ENCODE data around the gene SPNS3. TPM values are rescaled to one million over a fixed set of nuclear protein-coding genes. Genes with fewer than 3 reads are reported as not detected.

Gene SPNS3
- total RNA-seq, 3 donors from 2014 or later (not counting 1 experiment from before 2014, with no cell fraction given), result 1.2 to 2.1 (median 1.9) TPM

DNA sequence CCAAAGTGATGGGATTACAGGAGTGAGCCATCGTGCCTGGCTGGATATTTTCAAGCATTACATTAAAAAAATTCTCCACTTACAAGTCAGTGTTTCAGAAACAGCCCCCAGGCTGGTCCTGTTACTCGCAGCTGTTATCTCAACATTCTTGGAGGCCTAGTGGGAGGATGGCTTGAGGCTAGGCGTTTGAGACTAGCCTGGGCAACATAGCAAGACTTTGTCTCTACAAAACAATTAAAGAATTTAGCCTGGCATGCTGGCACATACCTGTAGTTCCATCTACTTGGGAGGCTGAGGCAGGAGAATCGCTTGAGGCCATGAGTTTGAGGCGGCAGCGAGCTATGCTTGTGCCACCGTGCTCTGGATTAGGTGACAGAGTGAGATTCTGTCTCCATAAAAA, 26.5 kb upstream of the SPNS3 start:
- no peaks in the 10 kb centered on the region for H3K9me3 Mint-ChIP-seq
- Histone ChIP-seq H3K36me3 (ENCODE audit: control insufficient read depth, insufficient read depth, low read length) (no peaks in the 10 kb centered on the region), H3K27me3 (ENCODE audit: control insufficient read depth, insufficient read depth, low read length) (no peaks in the 10 kb centered on the region), H3K9me3 (ENCODE audit: control insufficient read depth, insufficient read depth, low read length) (no peaks in the 10 kb centered on the region), H3K27ac (ENCODE audit: low read length) (no peak overlapping the region), H3K4me1 (ENCODE audit: control insufficient read depth, insufficient read depth, low read length) (peaks cover 11% of the 10 kb centered on the region), H3K4me3 (ENCODE audit: low read length) (no peak overlapping the region)
- peaks cover 0 to 5% of the 10 kb centered on the region in 2 donors for H3K4me1 Mint-ChIP-seq
- intact Hi-C loops (cut with micrococcal nuclease), result no loop called here
- DNase-seq (no peak), ATAC-seq (no peak)
- 93% methylated on average over 7 of the region's 7 CpGs for WGBS (ENCODE audit: insufficient coverage)
- no peaks in the 10 kb centered on the region for H3K27me3 Mint-ChIP-seq (ENCODE audit: low read depth in 2 of 2)
- TF ChIP-seq, protein P1, sequence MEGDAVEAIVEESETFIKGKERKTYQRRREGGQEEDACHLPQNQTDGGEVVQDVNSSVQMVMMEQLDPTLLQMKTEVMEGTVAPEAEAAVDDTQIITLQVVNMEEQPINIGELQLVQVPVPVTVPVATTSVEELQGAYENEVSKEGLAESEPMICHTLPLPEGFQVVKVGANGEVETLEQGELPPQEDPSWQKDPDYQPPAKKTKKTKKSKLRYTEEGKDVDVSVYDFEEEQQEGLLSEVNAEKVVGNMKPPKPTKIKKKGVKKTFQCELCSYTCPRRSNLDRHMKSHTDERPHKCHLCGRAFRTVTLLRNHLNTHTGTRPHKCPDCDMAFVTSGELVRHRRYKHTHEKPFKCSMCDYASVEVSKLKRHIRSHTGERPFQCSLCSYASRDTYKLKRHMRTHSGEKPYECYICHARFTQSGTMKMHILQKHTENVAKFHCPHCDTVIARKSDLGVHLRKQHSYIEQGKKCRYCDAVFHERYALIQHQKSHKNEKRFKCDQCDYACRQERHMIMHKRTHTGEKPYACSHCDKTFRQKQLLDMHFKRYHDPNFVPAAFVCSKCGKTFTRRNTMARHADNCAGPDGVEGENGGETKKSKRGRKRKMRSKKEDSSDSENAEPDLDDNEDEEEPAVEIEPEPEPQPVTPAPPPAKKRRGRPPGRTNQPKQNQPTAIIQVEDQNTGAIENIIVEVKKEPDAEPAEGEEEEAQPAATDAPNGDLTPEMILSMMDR (IDR thresholded peaks at IDR 0.05), result no peak
- H3K4me3 Mint-ChIP-seq, result no peak overlapping the region
- no peak overlapping the region for H3K27ac Mint-ChIP-seq
- H3K36me3 Mint-ChIP-seq, result no peaks in the 10 kb centered on the region

DNA sequence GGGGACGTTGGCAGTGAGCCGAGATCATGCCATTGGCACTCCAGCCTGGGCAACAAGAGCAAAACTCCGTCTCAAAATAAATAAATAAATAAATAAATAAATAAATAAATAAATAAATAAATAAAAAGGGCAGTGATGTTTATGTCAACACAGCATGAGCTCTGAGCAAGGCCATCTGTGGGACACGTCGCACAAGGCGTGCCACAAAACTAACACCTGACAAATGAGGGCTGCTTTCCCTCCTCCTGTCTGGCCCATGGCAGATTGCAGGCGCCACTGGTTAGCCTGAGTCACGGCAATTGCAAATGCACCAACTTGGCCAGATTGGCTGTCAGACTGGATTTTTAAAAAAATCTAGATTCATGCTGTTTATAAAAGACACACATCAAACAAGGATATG, 25.9 kb upstream of the SPNS3 start:
- intact Hi-C loops (cut with micrococcal nuclease), result no loop called here
- Mint-ChIP-seq H3K27ac (no peak overlapping the region), H3K9me3 (no peaks in the 10 kb centered on the region), H3K36me3 (no peaks in the 10 kb centered on the region), H3K4me3 (no peak overlapping the region), H3K27me3 (ENCODE audit: low read depth in 2 of 2) (peaks cover 0 to 1% of the 10 kb centered on the region in 2 donors), H3K4me1 (peaks cover under 1 to 7% of the 10 kb centered on the region in 2 donors)
- Histone ChIP-seq H3K36me3 (ENCODE audit: control insufficient read depth, insufficient read depth, low read length) (no peaks in the 10 kb centered on the region), H3K4me1 (ENCODE audit: control insufficient read depth, insufficient read depth, low read length) (peaks cover 8% of the 10 kb centered on the region), H3K4me3 (ENCODE audit: low read length) (no peak overlapping the region), H3K27me3 (ENCODE audit: control insufficient read depth, insufficient read depth, low read length) (no peaks in the 10 kb centered on the region), H3K27ac (ENCODE audit: low read length) (no peak overlapping the region), H3K9me3 (ENCODE audit: control insufficient read depth, insufficient read depth, low read length) (no peaks in the 10 kb centered on the region)
- ATAC-seq (no peak), DNase-seq (no peak)
- WGBS (ENCODE audit: insufficient coverage), result 91% methylated on average over 6 of the region's 8 CpGs
- TF ChIP-seq, protein P1 (IDR thresholded peaks at IDR 0.05), result no peak

GRCh38 chr17:4409659-4410058, 24.1 kb upstream of the SPNS3 start:
- H3K4me1 Mint-ChIP-seq, result peaks cover 4 to 7% of the 10 kb centered on the region in 2 donors
- intact Hi-C loops (cut with micrococcal nuclease), result no loop called here

GRCh38 chr17:4411201-4411600, 22.5 kb upstream of the SPNS3 start:
- H3K27me3 Mint-ChIP-seq (ENCODE audit: low read depth in 2 of 2), result peaks cover 0 to 5% of the 10 kb centered on the region in 2 donors
- no peak overlapping the region for H3K4me3 Mint-ChIP-seq
- no peaks in the 10 kb centered on the region for H3K27me3 ChIP-seq (ENCODE audit: control insufficient read depth, insufficient read depth, low read length)
- WGBS (ENCODE audit: insufficient coverage), result 44% methylated on average over 2 of the region's 3 CpGs
- no peak overlapping the region for H3K4me3 ChIP-seq (ENCODE audit: low read length)
- H3K27ac Mint-ChIP-seq, result no peak overlapping the region
- DNase-seq (no peak), ATAC-seq (no peak)
- no peak overlapping the region for H3K27ac ChIP-seq (ENCODE audit: low read length)
- no peaks in the 10 kb centered on the region for H3K36me3 Mint-ChIP-seq
- peaks cover 8% of the 10 kb centered on the region for H3K4me1 ChIP-seq (ENCODE audit: control insufficient read depth, insufficient read depth, low read length)
- no peaks in the 10 kb centered on the region for H3K9me3 ChIP-seq (ENCODE audit: control insufficient read depth, insufficient read depth, low read length)
- TF ChIP-seq, protein P1 (IDR thresholded peaks at IDR 0.05), result no peak
- no peaks in the 10 kb centered on the region for H3K9me3 Mint-ChIP-seq
- intact Hi-C loops (cut with micrococcal nuclease), result no loop called here
- no peaks in the 10 kb centered on the region for H3K36me3 ChIP-seq (ENCODE audit: control insufficient read depth, insufficient read depth, low read length)
- H3K4me1 Mint-ChIP-seq, result peaks cover 4 to 7% of the 10 kb centered on the region in 2 donors

More at GRCh38 chr17:4409659-4410058, 24.1 kb upstream of the SPNS3 start:
- no peak overlapping the region for H3K4me3 Mint-ChIP-seq
- 97% methylated on average over 5 of the region's 6 CpGs for WGBS (ENCODE audit: insufficient coverage)
- peaks cover 0 to 5% of the 10 kb centered on the region in 2 donors for H3K27me3 Mint-ChIP-seq (ENCODE audit: low read depth in 2 of 2)
- H3K4me3 ChIP-seq (ENCODE audit: low read length), result no peak overlapping the region
- DNase-seq, result no peak
- H3K36me3 Mint-ChIP-seq, result no peaks in the 10 kb centered on the region
- H3K27ac ChIP-seq (ENCODE audit: low read length), result no peak overlapping the region
- H3K36me3 ChIP-seq (ENCODE audit: control insufficient read depth, insufficient read depth, low read length), result no peaks in the 10 kb centered on the region
- H3K9me3 ChIP-seq (ENCODE audit: control insufficient read depth, insufficient read depth, low read length), result no peaks in the 10 kb centered on the region
- H3K4me1 ChIP-seq (ENCODE audit: control insufficient read depth, insufficient read depth, low read length), result peaks cover 8% of the 10 kb centered on the region
- ATAC-seq, result no peak
- H3K27ac Mint-ChIP-seq, result no peak overlapping the region
- H3K27me3 ChIP-seq (ENCODE audit: control insufficient read depth, insufficient read depth, low read length), result no peaks in the 10 kb centered on the region
- H3K9me3 Mint-ChIP-seq, result no peaks in the 10 kb centered on the region
- TF ChIP-seq, protein P1 (IDR thresholded peaks at IDR 0.05), result no peak

Measured in natural killer cell (primary cell).